HEK293T (cell line): ENCODE measurements around the gene LRRC73.

Experiments used
- CTCF ChIA-PET: fragments of 350-600 bp; formaldehyde crosslinking; extraction: SDS; loops from one replicate; lab custom pipeline; 2021; ENCODE audit warnings: antibody characterized with exemption, inconsistent platforms; lab: Yijun Ruan, JAX
- POLR2A ChIA-PET: fragments of 350-600 bp; formaldehyde crosslinking; extraction: SDS; loops from one replicate; lab custom pipeline; 2020; ENCODE audit warnings: antibody characterized with exemption, inconsistent platforms; lab: Yijun Ruan, JAX
- DNase-seq: peaks from one replicate; pipeline ENCODE4 v3.0.0; 2012; ENCODE audit warnings: mixed read lengths; ENCODE audit errors: extremely low spot score
- ARNT ChIP-seq: fragments of 450-650 bp; IDR thresholded peaks from 2 replicates; pipeline ENCODE4 v1.6.1; 2017; ENCODE audit warnings: mild to moderate bottlenecking
- BHLHE40 ChIP-seq: fragments of 450-650 bp; IDR thresholded peaks from 2 replicates; pipeline ENCODE4 v1.6.1; 2016; ENCODE audit warnings: mild to moderate bottlenecking, moderate library complexity, borderline replicate concordance
- CTBP1 ChIP-seq: fragments of 450-650 bp; IDR thresholded peaks from 2 replicates; pipeline ENCODE4 v1.6.1; 2016; ENCODE audit warnings: borderline replicate concordance
- ELF4 ChIP-seq: fragments of 450-650 bp; IDR thresholded peaks from 2 replicates; pipeline ENCODE4 v1.6.1; 2017; ENCODE audit warnings: antibody characterized with exemption
- FOXA1 ChIP-seq: fragments of 450-650 bp; IDR thresholded peaks from 2 replicates; pipeline ENCODE4 v1.6.1; 2016; ENCODE audit warnings: mild to moderate bottlenecking
- FOXK2 ChIP-seq: fragments of 450-650 bp; IDR thresholded peaks from 2 replicates; pipeline ENCODE4 v1.6.1; 2016; ENCODE audit warnings: mild to moderate bottlenecking
- FOXM1 ChIP-seq: fragments of 450-650 bp; IDR thresholded peaks from 2 replicates; pipeline ENCODE4 v1.6.1; 2017; ENCODE audit warnings: mild to moderate bottlenecking, borderline replicate concordance
- HDGF ChIP-seq: fragments of 450-650 bp; IDR thresholded peaks from 2 replicates; pipeline ENCODE4 v1.6.1; 2017; ENCODE audit warnings: antibody characterized with exemption, borderline replicate concordance
- L3MBTL2 ChIP-seq: fragments of 450-650 bp; conservative IDR thresholded peaks from 2 replicates; pipeline ENCODE4 v1.6.1; 2016; ENCODE audit warnings: mild to moderate bottlenecking
- LEF1 ChIP-seq: fragments of 450-650 bp; IDR thresholded peaks from 2 replicates; pipeline ENCODE4 v1.6.1; 2017; ENCODE audit warnings: mild to moderate bottlenecking, borderline replicate concordance
- NFRKB ChIP-seq: fragments of 450-650 bp; IDR thresholded peaks from 2 replicates; pipeline ENCODE4 v1.6.1; 2016; ENCODE audit warnings: mild to moderate bottlenecking, moderate library complexity
- PKNOX1 ChIP-seq: fragments of 450-650 bp; IDR thresholded peaks from 2 replicates; pipeline ENCODE4 v1.6.1; 2016
- SP1 ChIP-seq: fragments of 450-650 bp; IDR thresholded peaks from 2 replicates; pipeline ENCODE4 v1.6.1; 2017
- SUZ12 ChIP-seq: fragments of 450-650 bp; IDR thresholded peaks from 2 replicates; pipeline ENCODE4 v1.6.1; 2016; ENCODE audit warnings: mild to moderate bottlenecking
- TARDBP ChIP-seq: fragments of 450-650 bp; IDR thresholded peaks from 2 replicates; pipeline ENCODE4 v1.6.1; 2016
- ZNF384 ChIP-seq: fragments of 450-650 bp; IDR thresholded peaks from 2 replicates; pipeline ENCODE4 v1.6.1; 2016

LRRC73 gene

GRCh38 chr6:43506667-43507471 is 3.3 kb downstream of the LRRC73 start:
- POLR2A ChIA-PET = interaction anchor here (0.7 to 3.0 kb wide), 7 partner anchors 10 to 325 kb away, joined by 3 to 13 read pairs (median 3); partner anchors contain the start of genes CUL9, DLK2, POLR1C and YIPF3
- TF ChIP-seq BHLHE40 (no peak), ELF4 (no peak), NFRKB (no peak), TARDBP (no peak), CTBP1 (no peak), ARNT (no peak), ZNF384 (no peak), FOXM1 (no peak), FOXK2 (no peak), FOXA1 (no peak), HDGF (no peak), SP1 (no peak), LEF1 (no peak), L3MBTL2 (no peak)
- CTCF ChIA-PET = interaction anchor here (0.6 to 2.8 kb wide), 17 partner anchors 9 to 243 kb away, joined by 3 to 17 read pairs (median 4); partner anchors contain the start of genes DLK2, POLH and XPO5
- peak; percentile 84 for DNase-seq

- DNase-seq = no peak
- no peak for TF ChIP-seq FOXK2
- TF ChIP-seq TARDBP = no peak
- TF ChIP-seq HDGF = no peak
- TF ChIP-seq CTBP1 = no peak
- no peak for TF ChIP-seq FOXM1
- no peak for TF ChIP-seq ZNF384
- TF ChIP-seq L3MBTL2 = no peak
- TF ChIP-seq SP1 = no peak
- no peak for TF ChIP-seq BHLHE40
- TF ChIP-seq LEF1 = no peak
- no peak for TF ChIP-seq SUZ12
- no peak for TF ChIP-seq ARNT
- TF ChIP-seq NFRKB = no peak
- TF ChIP-seq FOXA1 = no peak
- TF ChIP-seq ELF4 = no peak
- no peak for TF ChIP-seq PKNOX1
- ChIA-PET CTCF (interaction anchor here (0.6 to 2.8 kb wide), 14 partner anchors 10 to 340 kb away, joined by 3 to 17 read pairs (median 3); partner anchors contain the start of gene DLK2), POLR2A (interaction anchor here (0.8 to 3.0 kb wide), 3 partner anchors 10 to 51 kb away, joined by 3 to 13 read pairs (median 3); partner anchors contain the start of genes DLK2, POLR1C, TJAP1 and YIPF3)
These were observed 4.0 kb downstream of the LRRC73 start for GRCh38 chr6:43506171-43506570.

DNA sequence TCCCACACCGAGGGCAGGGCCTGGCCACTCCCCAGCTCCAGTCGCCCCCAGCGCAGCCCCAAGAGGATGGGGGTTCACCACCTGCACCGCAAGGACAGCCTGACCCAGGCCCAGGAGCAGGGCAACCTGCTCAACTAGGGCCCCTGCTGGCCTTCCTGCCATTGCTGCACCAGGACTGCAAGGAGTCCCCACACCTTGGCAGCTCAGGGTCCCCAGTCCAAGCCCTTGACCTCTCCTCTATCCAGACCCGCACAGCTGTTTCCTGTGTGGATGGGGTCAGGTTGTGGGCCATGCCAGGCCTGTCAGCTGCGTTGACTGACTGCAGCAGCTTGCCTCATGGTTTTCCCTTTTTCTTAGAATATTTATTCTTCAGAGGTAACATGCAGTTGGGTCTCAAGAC is 4.4 kb downstream of the LRRC73 start:
- TF ChIP-seq FOXM1 (no peak), FOXA1 (no peak), LEF1 (no peak), FOXK2 (no peak), CTBP1 (no peak)
- CTCF ChIA-PET = interaction anchor here (0.6 to 2.8 kb wide), 10 partner anchors 10 to 340 kb away, joined by 3 to 17 read pairs (median 4); partner anchors contain the start of gene DLK2
- no peak for DNase-seq

DNA sequence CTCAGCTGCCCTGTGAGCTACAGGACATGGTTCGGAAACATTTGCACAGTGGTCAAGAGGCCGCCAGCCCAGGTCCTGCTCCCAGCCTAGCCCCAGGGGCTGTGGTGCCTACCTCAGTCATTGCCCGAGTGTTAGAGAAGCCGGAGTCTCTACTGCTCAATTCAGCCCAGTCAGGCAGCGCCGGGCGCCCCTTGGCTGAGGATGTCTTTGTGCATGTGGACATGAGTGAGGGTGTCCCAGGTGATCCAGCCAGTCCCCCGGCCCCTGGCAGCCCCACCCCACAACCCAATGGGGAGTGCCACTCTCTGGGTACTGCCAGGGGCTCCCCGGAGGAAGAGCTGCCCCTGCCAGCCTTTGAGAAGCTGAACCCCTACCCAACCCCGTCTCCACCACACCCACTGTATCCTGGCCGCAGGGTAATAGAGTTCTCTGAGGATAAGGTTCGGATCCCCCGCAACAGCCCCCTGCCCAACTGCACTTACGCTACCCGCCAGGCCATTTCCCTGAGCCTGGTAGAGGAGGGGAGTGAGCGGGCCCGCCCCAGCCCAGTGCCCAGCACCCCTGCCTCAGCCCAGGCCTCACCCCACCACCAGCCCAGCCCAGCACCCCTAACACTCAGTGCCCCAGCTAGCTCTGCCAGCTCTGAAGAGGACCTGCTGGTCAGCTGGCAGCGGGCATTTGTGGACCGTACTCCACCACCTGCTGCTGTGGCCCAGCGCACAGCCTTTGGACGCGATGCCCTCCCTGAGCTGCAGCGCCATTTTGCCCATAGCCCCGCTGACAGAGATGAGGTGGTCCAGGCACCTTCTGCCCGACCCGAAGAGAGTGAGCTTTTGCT is 5.2 kb downstream of the LRRC73 start:
- TF ChIP-seq LEF1 = no peak
- no peak for TF ChIP-seq L3MBTL2
- no peak for TF ChIP-seq CTBP1
- no peak for TF ChIP-seq NFRKB
- TF ChIP-seq PKNOX1 = no peak
- no peak for TF ChIP-seq ELF4
- TF ChIP-seq BHLHE40 = no peak
- TF ChIP-seq TARDBP = no peak
- no peak for TF ChIP-seq FOXM1
- TF ChIP-seq FOXK2 = no peak
- no peak for TF ChIP-seq SP1
- no peak for TF ChIP-seq ARNT
- no peak for TF ChIP-seq ZNF384
- TF ChIP-seq HDGF = no peak
- CTCF ChIA-PET = interaction anchor here (1.3 to 2.8 kb wide), 4 partner anchors 9 to 52 kb away, joined by 3 to 17 read pairs (median 9); no protein-coding TSS in a partner anchor
- no peak for DNase-seq
- POLR2A ChIA-PET = interaction anchor here (0.6 to 3.0 kb wide), 3 partner anchors 11 to 48 kb away, joined by 3 to 13 read pairs (median 4); partner anchors contain the start of genes POLR1C, TJAP1 and YIPF3

More for the DNA sequence above, 4.4 kb downstream of the LRRC73 start:
- POLR2A ChIA-PET = interaction anchor here (0.6 to 3.0 kb wide), 4 partner anchors 11 to 50 kb away, joined by 3 to 13 read pairs (median 4); partner anchors contain the start of genes DLK2, POLR1C, TJAP1 and YIPF3

- TF ChIP-seq NFRKB = no peak
- no peak for TF ChIP-seq BHLHE40
- TF ChIP-seq ARNT = no peak
- TF ChIP-seq FOXM1 = no peak
- TF ChIP-seq TARDBP = no peak
- TF ChIP-seq LEF1 = no peak
- no peak for TF ChIP-seq SUZ12
- no peak for TF ChIP-seq ZNF384
- TF ChIP-seq CTBP1 = no peak
- TF ChIP-seq ELF4 = no peak
- no peak for TF ChIP-seq HDGF
- TF ChIP-seq PKNOX1 = no peak
- TF ChIP-seq L3MBTL2 = no peak
- no peak for TF ChIP-seq SP1
- TF ChIP-seq FOXK2 = no peak
- TF ChIP-seq FOXA1 = no peak
- CTCF ChIA-PET = interaction anchor here (0.6 kb wide), 1 partner anchor 117 kb away, joined by 3 read pairs; no protein-coding TSS in a partner anchor
- DNase-seq = no peak
- POLR2A ChIA-PET = interaction anchor here (0.9 kb wide), 1 partner anchor 14 kb away, joined by 3 read pairs; no protein-coding TSS in a partner anchor
These were observed 6.7 kb downstream of the LRRC73 start for GRCh38 chr6:43503443-43503842.
